OCI-LY3 (cell line): Measurements from ENCODE around the gene GULP1.

Experiments
- H2AFZ ChIP-seq: fragments of 200-600, 300-600 bp; shearing (Covaris generic); 2 replicates; pipeline ENCODE4 v1.6.0; 2014; ENCODE audit warnings: antibody characterized with exemption, low read depth, low read length
- H3K27ac ChIP-seq: fragments of 200-600, 300-600 bp; sonication (generic); 2 replicates; pipeline ENCODE4 v1.5.1; 2014; ENCODE audit warnings: mild to moderate bottlenecking, low read length, moderate library complexity, mixed read lengths
- H3K27me3 ChIP-seq: fragments of 200-600, 300-600 bp; sonication (generic); 2 replicates; pipeline ENCODE4 v1.6.1; 2014; ENCODE audit warnings: low read depth, low read length, mixed read lengths
- H3K36me3 ChIP-seq: fragments of 200-600, 300-600 bp; sonication (generic); replicated peaks from 2 replicates; pipeline ENCODE3; 2014; ENCODE audit warnings: low read depth, low read length, mixed read lengths
- H3K4me1 ChIP-seq: fragments of 300-600, 200-600 bp; sonication (generic); 2 replicates; pipeline ENCODE4 v1.6.1; 2014; ENCODE audit warnings: low read length, mixed read lengths
- H3K4me2 ChIP-seq: fragments of 200-600, 300-600 bp; sonication (generic); 2 replicates; pipeline ENCODE4 v1.6.1; 2014; ENCODE audit warnings: low read length, mixed read lengths
- H3K4me3 ChIP-seq: fragments of 300-600, 200-600 bp; sonication (generic); 2 replicates; pipeline ENCODE4 v1.5.1; 2014; ENCODE audit warnings: antibody characterized with exemption, mild to moderate bottlenecking, low read length, moderate library complexity
- H3K79me2 ChIP-seq: fragments of 300-600, 200-600 bp; shearing (Covaris generic); 2 replicates; pipeline ENCODE4 v1.6.1; 2014; ENCODE audit warnings: mild to moderate bottlenecking, low read length, mixed read lengths
- H3K9ac ChIP-seq: fragments of 300-600, 200-600 bp; shearing (Covaris generic); 2 replicates; pipeline ENCODE4 v1.6.0; 2014; ENCODE audit warnings: mild to moderate bottlenecking, low read length, moderate library complexity
- H3K9me3 ChIP-seq: fragments of 200-600, 300-600 bp; shearing (Covaris generic); 2 replicates; pipeline ENCODE4 v1.6.1; 2014; ENCODE audit warnings: low read length, mixed read lengths; ENCODE audit not compliant: insufficient read depth
- H4K20me1 ChIP-seq: fragments of 200-600, 300-600 bp; sonication (generic); 2 replicates; pipeline ENCODE4 v1.6.1; 2016; ENCODE audit warnings: low read length, mixed read lengths; ENCODE audit not compliant: insufficient read depth
- EZH2phosphoT487 ChIP-seq: fragments of 200-600 bp; shearing (Covaris generic); IDR thresholded peaks from 2 replicates; pipeline ENCODE4 v1.6.1; 2018; ENCODE audit warnings: antibody characterized with exemption, mixed run types, low read depth
- TF ChIP-seq, protein P1 (sequence below): fragments of 200-600, 300-600 bp; sonication (generic); IDR thresholded peaks from 2 replicates; pipeline ENCODE4 v1.5.1; 2014; ENCODE audit warnings: antibody characterized with exemption, low read length, low read depth

The GULP1 gene

DNA sequence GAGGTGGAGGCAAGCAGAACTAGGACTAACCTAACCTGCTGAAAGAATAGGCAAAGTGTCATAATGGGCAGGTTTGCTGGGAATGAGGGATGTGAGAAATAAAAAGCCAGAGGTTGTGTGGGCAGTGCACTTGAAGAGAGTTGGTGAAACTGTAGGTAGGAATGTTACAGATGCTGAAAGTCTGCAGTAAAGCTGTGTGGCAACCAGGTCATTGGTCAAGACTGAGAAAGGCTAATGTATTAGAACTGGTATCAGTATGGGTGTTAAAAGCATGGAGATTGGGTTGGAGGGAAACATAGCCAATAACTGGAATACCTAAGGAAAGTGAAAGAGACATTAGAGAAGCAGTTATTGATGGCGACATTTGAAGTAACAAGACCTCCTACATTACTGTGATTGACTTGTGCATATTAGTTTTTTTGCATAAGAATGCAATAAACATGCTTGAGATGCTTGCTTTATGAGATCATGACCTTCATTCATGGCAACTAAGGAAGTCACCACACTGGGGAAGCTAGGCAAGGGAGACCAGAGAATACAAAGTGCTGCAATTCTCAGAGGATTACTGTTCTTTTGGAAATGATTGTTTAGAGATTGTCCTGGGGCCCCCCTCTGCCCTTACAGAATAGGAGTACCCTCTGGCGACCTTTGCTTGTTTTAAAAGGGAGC lies 11.8 kb downstream of the GULP1 start:
- no peak overlapping the region for H3K4me3 ChIP-seq
- H3K27ac ChIP-seq: no peak overlapping the region
- H3K36me3 ChIP-seq: no peaks in the 10 kb centered on the region
- H3K79me2 ChIP-seq: no peaks in the 10 kb centered on the region
- H4K20me1 ChIP-seq: no peaks in the 10 kb centered on the region
- no peaks in the 10 kb centered on the region for H3K4me1 ChIP-seq
- no peak overlapping the region for H2AFZ ChIP-seq
- 0 out of 2 replicates have a peak, but pooled peaks cover 2% of the 10 kb centered on the region for H3K9me3 ChIP-seq
- no peaks in the 10 kb centered on the region for H3K27me3 ChIP-seq
- H3K9ac ChIP-seq: no peak overlapping the region
- H3K4me2 ChIP-seq: no peak overlapping the region
- TF ChIP-seq EZH2phosphoT487: no peak
- TF ChIP-seq, protein P1, sequence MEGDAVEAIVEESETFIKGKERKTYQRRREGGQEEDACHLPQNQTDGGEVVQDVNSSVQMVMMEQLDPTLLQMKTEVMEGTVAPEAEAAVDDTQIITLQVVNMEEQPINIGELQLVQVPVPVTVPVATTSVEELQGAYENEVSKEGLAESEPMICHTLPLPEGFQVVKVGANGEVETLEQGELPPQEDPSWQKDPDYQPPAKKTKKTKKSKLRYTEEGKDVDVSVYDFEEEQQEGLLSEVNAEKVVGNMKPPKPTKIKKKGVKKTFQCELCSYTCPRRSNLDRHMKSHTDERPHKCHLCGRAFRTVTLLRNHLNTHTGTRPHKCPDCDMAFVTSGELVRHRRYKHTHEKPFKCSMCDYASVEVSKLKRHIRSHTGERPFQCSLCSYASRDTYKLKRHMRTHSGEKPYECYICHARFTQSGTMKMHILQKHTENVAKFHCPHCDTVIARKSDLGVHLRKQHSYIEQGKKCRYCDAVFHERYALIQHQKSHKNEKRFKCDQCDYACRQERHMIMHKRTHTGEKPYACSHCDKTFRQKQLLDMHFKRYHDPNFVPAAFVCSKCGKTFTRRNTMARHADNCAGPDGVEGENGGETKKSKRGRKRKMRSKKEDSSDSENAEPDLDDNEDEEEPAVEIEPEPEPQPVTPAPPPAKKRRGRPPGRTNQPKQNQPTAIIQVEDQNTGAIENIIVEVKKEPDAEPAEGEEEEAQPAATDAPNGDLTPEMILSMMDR: no peak

DNA sequence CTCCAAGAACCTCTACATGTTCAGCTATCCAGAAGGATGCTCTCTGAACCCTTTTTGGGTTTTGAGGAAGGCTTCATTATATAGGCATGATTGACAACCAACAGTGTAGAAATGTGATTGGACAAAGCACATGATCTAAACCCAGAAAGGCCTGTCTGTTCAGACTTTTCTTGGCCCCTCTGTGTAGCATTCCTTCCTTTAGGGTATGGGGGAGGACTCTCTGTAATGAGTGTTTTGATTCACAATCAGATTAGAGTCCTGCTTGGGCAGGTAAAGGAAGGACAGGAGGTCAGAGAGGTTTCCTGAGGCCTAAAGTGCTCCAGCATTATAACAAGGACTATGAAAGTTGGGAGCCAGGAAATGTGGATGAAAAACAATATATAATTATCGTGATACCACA lies 13.6 kb downstream of the GULP1 start:
- H4K20me1 ChIP-seq: no peaks in the 10 kb centered on the region
- H3K9me3 ChIP-seq: no peaks in the 10 kb centered on the region
- H3K4me1 ChIP-seq: no peaks in the 10 kb centered on the region
- H3K4me3 ChIP-seq: no peak overlapping the region
- no peak overlapping the region for H2AFZ ChIP-seq
- H3K4me2 ChIP-seq: no peak overlapping the region
- H3K9ac ChIP-seq: no peak overlapping the region
- TF ChIP-seq, protein P1: no peak
- TF ChIP-seq EZH2phosphoT487: no peak
- no peaks in the 10 kb centered on the region for H3K36me3 ChIP-seq
- no peak overlapping the region for H3K27ac ChIP-seq
- no peaks in the 10 kb centered on the region for H3K27me3 ChIP-seq
- no peaks in the 10 kb centered on the region for H3K79me2 ChIP-seq

DNA sequence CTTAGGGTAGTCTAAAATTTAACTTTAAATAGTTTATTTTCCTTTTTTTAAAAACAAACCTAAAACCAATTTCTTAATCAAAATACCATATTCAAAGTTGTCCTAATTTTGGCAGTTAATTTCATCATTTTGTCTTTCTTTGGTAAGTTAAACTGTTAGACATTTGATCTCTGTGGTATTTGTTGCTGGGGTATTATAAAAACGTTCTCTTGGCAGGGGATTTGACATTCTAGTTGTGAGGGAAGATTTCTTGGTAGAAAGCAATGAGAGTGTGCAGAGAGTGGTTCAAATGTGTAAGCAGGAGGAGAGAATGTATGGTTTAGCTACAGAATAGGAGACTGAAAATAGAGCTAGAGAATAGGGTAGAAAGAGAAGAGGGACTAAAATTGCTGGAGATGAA lies 14.6 kb downstream of the GULP1 start:
- Histone ChIP-seq H3K9ac (no peak overlapping the region), H3K79me2 (no peaks in the 10 kb centered on the region), H3K36me3 (no peaks in the 10 kb centered on the region), H3K27me3 (no peaks in the 10 kb centered on the region), H2AFZ (no peak overlapping the region), H3K4me1 (no peaks in the 10 kb centered on the region), H3K27ac (no peak overlapping the region), H4K20me1 (no peaks in the 10 kb centered on the region), H3K4me3 (no peak overlapping the region), H3K9me3 (no peaks in the 10 kb centered on the region), H3K4me2 (no peak overlapping the region)
- TF ChIP-seq EZH2phosphoT487: no peak

DNA sequence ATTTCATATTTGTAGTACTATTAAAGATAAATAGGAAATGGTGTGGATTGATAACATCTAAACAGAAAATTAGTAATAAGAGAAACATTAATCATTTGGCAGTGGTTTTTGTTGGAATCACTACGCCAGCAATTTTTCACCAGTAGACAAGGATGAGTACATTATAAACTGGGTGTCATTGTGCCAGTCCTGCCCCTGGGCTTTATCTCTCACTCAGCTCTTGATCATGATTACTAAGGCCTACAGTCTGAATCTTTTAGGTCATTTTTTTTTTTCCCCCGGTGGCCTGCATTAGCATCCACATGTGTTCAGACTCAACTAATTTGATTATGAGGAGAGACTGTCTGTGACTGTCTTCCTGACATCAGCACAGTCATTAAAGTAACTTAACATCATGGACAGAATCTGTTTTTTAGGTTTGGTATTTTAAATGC lies 16.2 kb downstream of the GULP1 start:
- Histone ChIP-seq H3K36me3 (no peaks in the 10 kb centered on the region), H3K9ac (no peak overlapping the region), H3K9me3 (no peaks in the 10 kb centered on the region), H3K79me2 (no peaks in the 10 kb centered on the region), H2AFZ (no peak overlapping the region), H3K27ac (no peak overlapping the region), H3K27me3 (no peaks in the 10 kb centered on the region), H4K20me1 (no peaks in the 10 kb centered on the region), H3K4me1 (no peaks in the 10 kb centered on the region), H3K4me3 (no peak overlapping the region), H3K4me2 (no peak overlapping the region)
- TF ChIP-seq, protein P1: no peak
- TF ChIP-seq EZH2phosphoT487: no peak
